Tibial nerve (tissue), 4 donors: ENCODE data around the gene KLHL7. TPM values are rescaled to one million over a fixed set of nuclear protein-coding genes. Genes with fewer than 3 reads are reported as not detected.

Source experiments
- DNase-seq, 2 donors: peaks; one replicate each; pipeline ENCODE4 v3.0.0-alpha.2; 2019; ENCODE audit warnings: low spot score in 2 of 2
- H3K27ac ChIP-seq, 4 donors: fragments of 200-600 bp; sonication (generic) in 3 of 4; one replicate each; pipeline ENCODE4 v1.5.1; 2017 to 2019; ENCODE audit warnings: mild to moderate bottlenecking in 1 of 4
- H3K27me3 ChIP-seq, 2 donors: fragments of 200-600 bp; sonication (generic) in 1 of 2; one replicate each; pipeline versions ENCODE4 v1.5.1 to v1.6.0; 2017 to 2019
- H3K36me3 ChIP-seq, 3 donors: fragments of 200-600 bp; sonication (generic); one replicate each; pipeline ENCODE4 v1.5.1; 2018 to 2019
- H3K4me1 ChIP-seq, 4 donors: fragments of 200-600 bp; sonication (generic) in 3 of 4; one replicate each; pipeline ENCODE4 v1.5.1; 2017 to 2019
- H3K4me3 ChIP-seq, 4 donors: fragments of 200-600 bp; sonication (generic) in 3 of 4; one replicate each; pipeline ENCODE4 v1.5.1; 2017 to 2019; ENCODE audit warnings: mild to moderate bottlenecking in 1 of 4, moderate library complexity in 1 of 4
- H3K9me3 ChIP-seq, 4 donors: fragments of 200-600 bp; sonication (generic) in 3 of 4; one replicate each; pipeline ENCODE4 v1.5.1; 2017 to 2019
- EP300 ChIP-seq, 2 donors: sonication (generic); formaldehyde crosslinking; IDR thresholded peaks; one replicate each; pipeline ENCODE4 v1.6.1; 2017; ENCODE audit warnings: antibody characterized with exemption in 2 of 2, mild to moderate bottlenecking in 1 of 2
- POLR2A ChIP-seq, 2 donors: fragments of 450-650 bp; IDR thresholded peaks; one replicate each; pipeline ENCODE4 v1.6.1; 2017; ENCODE audit warnings: antibody characterized with exemption in 2 of 2, mild to moderate bottlenecking in 2 of 2, moderate library complexity in 2 of 2
- WGBS, 2 donors: methylation state at CpG; one replicate each; pipeline ENCODE4 v1.1.5; 2018; 5-methylcytosine and 5-hydroxymethylcytosine counted together
- total RNA-seq, 4 donors: library from RNA; depleted of rRNA; stranded (reverse); fragments of >200 nt; gene quantifications; one replicate each; pipeline ENCODE4 v1.1.0, GENCODE V29; 2016
- TF ChIP-seq, protein P1 (sequence below), 5 experiments: fragments of 200-600 bp in 3 of 5; fragments of 450-650 bp in 2 of 5; sonication (generic) in 3 of 5; IDR thresholded peaks; one replicate each; pipeline ENCODE4 v1.5.1; 2016 to 2019; ENCODE audit warnings: antibody characterized with exemption in 5 of 5, mild to moderate bottlenecking in 3 of 5, moderate library complexity in 2 of 5

KLHL7 gene
- total RNA-seq, 4 donors from 2014 or later, result 26.0 to 83.3 (median 35.3) TPM

DNA sequence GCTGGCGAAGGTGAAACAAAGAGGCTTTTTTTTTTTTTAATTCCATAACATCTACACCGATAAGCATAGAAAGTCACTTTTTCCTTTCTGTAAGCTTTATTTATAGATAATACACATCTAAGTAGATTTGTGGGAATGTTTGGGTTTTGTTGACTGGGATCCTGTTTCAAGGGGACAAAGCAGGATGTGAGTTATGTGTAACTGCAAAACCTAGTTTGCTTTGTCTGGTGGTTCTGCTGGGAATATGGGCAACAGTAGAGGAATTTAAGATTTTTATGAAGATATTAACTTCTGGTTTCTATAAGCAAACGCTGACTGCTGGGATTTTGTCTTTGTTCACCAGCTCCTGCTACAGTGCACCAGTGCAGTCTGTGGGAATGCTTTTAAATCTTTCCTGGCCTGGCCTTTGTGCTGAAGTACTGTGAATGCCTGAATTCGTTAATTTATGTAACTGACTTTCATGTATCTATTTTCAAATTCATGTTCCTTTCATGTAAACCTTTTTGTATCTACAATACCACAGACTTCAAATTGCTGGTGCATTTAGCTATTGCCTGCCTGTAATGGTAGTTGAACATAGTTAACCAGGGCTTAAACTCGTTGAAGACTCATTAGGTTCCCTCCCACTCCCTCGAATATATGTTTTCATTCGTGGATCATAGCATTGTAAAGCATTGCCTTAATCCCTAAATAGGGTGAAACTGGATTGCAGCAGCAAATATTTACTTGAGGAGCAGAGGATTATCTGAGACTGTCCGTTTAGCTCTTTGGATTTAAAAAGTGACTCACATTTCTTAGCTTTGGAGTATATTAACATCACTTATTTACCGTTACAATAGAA is 1.5 kb downstream of the KLHL7 start:
- H3K27me3 ChIP-seq, result no peaks in the 10 kb centered on the region
- no peak for DNase-seq
- WGBS, 2 donors, result 14 to 18% methylated on average over 9 of the region's 9 CpGs
- peaks cover 0 to 13% (median 0%) of the 10 kb centered on the region in 3 donors for H3K36me3 ChIP-seq
- peak overlapping the region in 3 of 4 donors; percentile 89 to 97 (median 93) for H3K27ac ChIP-seq
- peaks cover 0 to 6% (median 0%) of the 10 kb centered on the region in 4 donors for H3K9me3 ChIP-seq
- TF ChIP-seq EP300 (IDR thresholded peaks at IDR 0.05) (no peak), POLR2A (IDR thresholded peaks at IDR 0.05) (no peak)
- TF ChIP-seq, protein P1, sequence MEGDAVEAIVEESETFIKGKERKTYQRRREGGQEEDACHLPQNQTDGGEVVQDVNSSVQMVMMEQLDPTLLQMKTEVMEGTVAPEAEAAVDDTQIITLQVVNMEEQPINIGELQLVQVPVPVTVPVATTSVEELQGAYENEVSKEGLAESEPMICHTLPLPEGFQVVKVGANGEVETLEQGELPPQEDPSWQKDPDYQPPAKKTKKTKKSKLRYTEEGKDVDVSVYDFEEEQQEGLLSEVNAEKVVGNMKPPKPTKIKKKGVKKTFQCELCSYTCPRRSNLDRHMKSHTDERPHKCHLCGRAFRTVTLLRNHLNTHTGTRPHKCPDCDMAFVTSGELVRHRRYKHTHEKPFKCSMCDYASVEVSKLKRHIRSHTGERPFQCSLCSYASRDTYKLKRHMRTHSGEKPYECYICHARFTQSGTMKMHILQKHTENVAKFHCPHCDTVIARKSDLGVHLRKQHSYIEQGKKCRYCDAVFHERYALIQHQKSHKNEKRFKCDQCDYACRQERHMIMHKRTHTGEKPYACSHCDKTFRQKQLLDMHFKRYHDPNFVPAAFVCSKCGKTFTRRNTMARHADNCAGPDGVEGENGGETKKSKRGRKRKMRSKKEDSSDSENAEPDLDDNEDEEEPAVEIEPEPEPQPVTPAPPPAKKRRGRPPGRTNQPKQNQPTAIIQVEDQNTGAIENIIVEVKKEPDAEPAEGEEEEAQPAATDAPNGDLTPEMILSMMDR (IDR thresholded peaks at IDR 0.05), result no peak
- H3K4me1 ChIP-seq, result peaks cover 0 to 44% (median 19%) of the 10 kb centered on the region in 4 donors
- H3K4me3 ChIP-seq, result peak overlapping the region; percentile 84 to 99 (median 91)

DNA sequence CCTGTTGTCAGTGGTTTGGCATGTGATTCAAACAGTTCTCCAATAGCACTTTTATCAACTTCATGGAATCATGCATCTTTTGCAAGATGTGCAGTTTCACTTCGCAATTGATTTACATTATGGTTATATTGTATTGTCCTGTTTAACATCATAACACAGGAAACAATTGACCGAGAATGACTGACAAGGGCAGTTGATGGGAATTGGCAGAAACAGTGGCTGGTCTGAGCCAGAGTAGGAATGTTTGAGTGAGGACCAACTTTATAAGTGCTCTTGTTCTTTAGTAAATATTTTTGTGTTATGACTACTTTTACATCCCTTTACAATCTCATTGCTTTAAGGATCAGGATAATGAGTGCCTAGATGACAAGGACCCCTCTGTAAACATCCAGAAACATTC is 2.2 kb downstream of the KLHL7 start:
- no peak for TF ChIP-seq POLR2A (IDR thresholded peaks at IDR 0.05)
- TF ChIP-seq EP300 (IDR thresholded peaks at IDR 0.05), result no peak
- TF ChIP-seq, protein P1 (IDR thresholded peaks at IDR 0.05), result no peak
- DNase-seq, result no peak
- Histone ChIP-seq H3K27ac (no peak overlapping the region), H3K4me1 (peaks cover 0 to 44% (median 19%) of the 10 kb centered on the region in 4 donors), H3K27me3 (no peaks in the 10 kb centered on the region), H3K9me3 (no peaks in the 10 kb centered on the region), H3K36me3 (peaks cover 0 to 5% (median 0%) of the 10 kb centered on the region in 3 donors), H3K4me3 (no peak overlapping the region)
- 44 to 46% methylated on average over 2 of the region's 2 CpGs for WGBS, 2 donors

GRCh38 chr7:23108995-23109394 is 3.4 kb downstream of the KLHL7 start:
- WGBS, 2 donors, result 96 to 97% methylated on average over 4 of the region's 4 CpGs
- H3K36me3 ChIP-seq, result no peaks in the 10 kb centered on the region
- H3K27ac ChIP-seq, result no peak overlapping the region
- H3K9me3 ChIP-seq, result no peaks in the 10 kb centered on the region
- DNase-seq, result no peak
- H3K4me3 ChIP-seq, result no peak overlapping the region
- peaks cover 0 to 45% (median 19%) of the 10 kb centered on the region in 4 donors for H3K4me1 ChIP-seq
- TF ChIP-seq, protein P1 (IDR thresholded peaks at IDR 0.05), result no peak
- H3K27me3 ChIP-seq, result no peaks in the 10 kb centered on the region

- Histone ChIP-seq H3K27ac (no peak overlapping the region), H3K27me3 (no peaks in the 10 kb centered on the region), H3K4me3 (no peak overlapping the region), H3K36me3 (no peaks in the 10 kb centered on the region), H3K9me3 (no peaks in the 10 kb centered on the region), H3K4me1 (peaks cover 0 to 50% (median 19%) of the 10 kb centered on the region in 4 donors)
- DNase-seq, result no peak
- TF ChIP-seq POLR2A (IDR thresholded peaks at IDR 0.05), result no peak
- no peak for TF ChIP-seq EP300 (IDR thresholded peaks at IDR 0.05)
- TF ChIP-seq, protein P1 (IDR thresholded peaks at IDR 0.05), result no peak
- WGBS, 2 donors, result 85 to 95% methylated on average over 1 of the region's 1 CpG
These were observed 3.9 kb downstream of the KLHL7 start for GRCh38 chr7:23109470-23109869.

- Histone ChIP-seq H3K27me3 (no peaks in the 10 kb centered on the region), H3K9me3 (no peaks in the 10 kb centered on the region), H3K4me1 (peaks cover 0 to 29% (median 0%) of the 10 kb centered on the region in 4 donors), H3K36me3 (peaks cover 0 to 14% (median 0%) of the 10 kb centered on the region in 3 donors), H3K27ac (no peak overlapping the region), H3K4me3 (no peak overlapping the region)
- DNase-seq, result no peak
- no peak for TF ChIP-seq EP300 (IDR thresholded peaks at IDR 0.05)
- TF ChIP-seq, protein P1 (IDR thresholded peaks at IDR 0.05), result no peak
- no peak for TF ChIP-seq POLR2A (IDR thresholded peaks at IDR 0.05)
- WGBS, 2 donors, result 65 to 76% methylated on average over 3 of the region's 3 CpGs
These were observed 9.3 kb downstream of the KLHL7 start for GRCh38 chr7:23114896-23115295.
